MM.1S (cell line): ENCODE results near the gene TRAPPC11.

ENCODE experiments used
- EZH2 ChIP-seq: fragments of 300-600 bp; sonication (generic); optimal IDR thresholded peaks from 2 replicates; pipeline ENCODE3; 2017; ENCODE audit warnings: low read depth, mild to moderate bottlenecking, antibody characterized with exemption, low read length, mixed read lengths
- TF ChIP-seq, protein P1 (sequence below): fragments of 300-600 bp; sonication (generic); IDR thresholded peaks from 2 replicates; pipeline ENCODE4 v1.5.1; 2016; ENCODE audit warnings: antibody characterized with exemption, low read length, mixed read lengths

- TF ChIP-seq, protein P1, sequence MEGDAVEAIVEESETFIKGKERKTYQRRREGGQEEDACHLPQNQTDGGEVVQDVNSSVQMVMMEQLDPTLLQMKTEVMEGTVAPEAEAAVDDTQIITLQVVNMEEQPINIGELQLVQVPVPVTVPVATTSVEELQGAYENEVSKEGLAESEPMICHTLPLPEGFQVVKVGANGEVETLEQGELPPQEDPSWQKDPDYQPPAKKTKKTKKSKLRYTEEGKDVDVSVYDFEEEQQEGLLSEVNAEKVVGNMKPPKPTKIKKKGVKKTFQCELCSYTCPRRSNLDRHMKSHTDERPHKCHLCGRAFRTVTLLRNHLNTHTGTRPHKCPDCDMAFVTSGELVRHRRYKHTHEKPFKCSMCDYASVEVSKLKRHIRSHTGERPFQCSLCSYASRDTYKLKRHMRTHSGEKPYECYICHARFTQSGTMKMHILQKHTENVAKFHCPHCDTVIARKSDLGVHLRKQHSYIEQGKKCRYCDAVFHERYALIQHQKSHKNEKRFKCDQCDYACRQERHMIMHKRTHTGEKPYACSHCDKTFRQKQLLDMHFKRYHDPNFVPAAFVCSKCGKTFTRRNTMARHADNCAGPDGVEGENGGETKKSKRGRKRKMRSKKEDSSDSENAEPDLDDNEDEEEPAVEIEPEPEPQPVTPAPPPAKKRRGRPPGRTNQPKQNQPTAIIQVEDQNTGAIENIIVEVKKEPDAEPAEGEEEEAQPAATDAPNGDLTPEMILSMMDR, result no peak
- no peak for TF ChIP-seq EZH2
These were observed 40.4 kb upstream of the TRAPPC11 start for GRCh38 chr4:183618681-183619080.
